HCT116 (cell line): ENCODE data around the gene BLCAP. TPM values are rescaled to one million over a fixed set of nuclear protein-coding genes. Genes with fewer than 3 reads are reported as not detected.

Experiments used
- ATAC-seq: fragments of 200-7000 bp; cut with Tn5 transposase; 2 replicates; pipeline ENCODE4 v1.9.1; 2020; ENCODE audit warnings: mild to moderate bottlenecking, moderate library complexity
- BruUV-seq: library from RNA; stranded (reverse); fragments of 400-500 nt; replicated peaks from 2 replicates; lab custom pipeline; 2021; lab: Mats Ljungman, UMichigan
- CTCF ChIA-PET: fragments of 300-600 bp; sonication (Branson Sonifier 250); formaldehyde crosslinking; loops from one replicate; lab custom pipeline; 2021; ENCODE audit warnings: antibody characterized with exemption; lab: Charles Lee
- POLR2A ChIA-PET: fragments of 300-600, 350-600 bp; sonication (Branson Sonifier 250); formaldehyde crosslinking; loops from one replicate; lab custom pipeline; 2021; ENCODE audit warnings: antibody characterized with exemption; lab: Charles Lee
- RAD21 ChIA-PET, 2 experiments: fragments of 300-600 bp; sonication (Branson Sonifier 250); formaldehyde crosslinking; loops; one replicate each; lab custom pipeline; 2023; ENCODE audit warnings: low total read pairs in 2 of 2; ENCODE audit not compliant: uncharacterized antibody in 2 of 2, unreplicated experiment in 2 of 2, low non-redundant PET in 1 of 2; lab: Charles Lee
- DNase-seq: peaks from one replicate; pipeline ENCODE4 v3.0.0-alpha.2; 2010; ENCODE audit warnings: low read depth, low spot score
- H2AFZ ChIP-seq: fragments of 200-600 bp; shearing (Covaris generic), sonication (generic); 2 replicates; pipeline ENCODE4 v1.6.1; 2017; ENCODE audit warnings: low read depth, mixed run types, mixed read lengths, antibody characterized with exemption, low read length; ENCODE audit not compliant: poor library complexity, severe bottlenecking
- H3K27ac ChIP-seq: 2 replicates; pipeline ENCODE4 v1.5.1; 2012; ENCODE audit warnings: low read depth, low read length
- H3K27me3 ChIP-seq: fragments of 200-600 bp; sonication (generic); 2 replicates; pipeline ENCODE4 v1.6.1; 2016; ENCODE audit warnings: mixed run types, low read length, mixed read lengths; ENCODE audit not compliant: insufficient read depth
- H3K36me3 ChIP-seq, 2 experiments: fragments of 200-500 bp in 1 of 2; fragments of 200-600 bp in 1 of 2; sonication (Bioruptor generic) in 1 of 2; sonication (generic) in 1 of 2; 2 replicates each; pipeline versions ENCODE4 v1.5.1 to v1.6.1; 2014 to 2016; ENCODE audit warnings: low read length in 2 of 2, inconsistent platforms in 1 of 2, mixed read lengths in 1 of 2, mixed run types in 1 of 2; ENCODE audit not compliant: insufficient read depth in 2 of 2, control insufficient read depth in 1 of 2
- H3K4me1 ChIP-seq, 2 experiments: fragments of 200-600 bp in 1 of 2; sonication (generic) in 1 of 2; 2 replicates each; pipeline versions ENCODE4 v1.5.1 to v1.6.1; 2012 to 2017; ENCODE audit warnings: low read length in 2 of 2, inconsistent platforms in 1 of 2, mild to moderate bottlenecking in 1 of 2, mixed read lengths in 1 of 2, mixed run types in 1 of 2, moderate library complexity in 1 of 2; ENCODE audit not compliant: insufficient read depth in 2 of 2, control insufficient read depth in 1 of 2
- H3K4me2 ChIP-seq: fragments of 200-600 bp; sonication (generic); 2 replicates; pipeline ENCODE4 v1.6.1; 2017; ENCODE audit warnings: mixed run types, low read length, mixed read lengths
- H3K4me3 ChIP-seq, 2 experiments: fragments of 200-600 bp in 1 of 2; sonication (generic) in 1 of 2; replicated peaks in 1 of 2; 2 replicates each; pipeline ENCODE4 v1.5.1; 2011 to 2016; ENCODE audit warnings: low read length in 2 of 2, control low read depth in 1 of 2, low read depth in 1 of 2, mild to moderate bottlenecking in 1 of 2, mixed read lengths in 1 of 2, mixed run types in 1 of 2
- H3K79me2 ChIP-seq: fragments of 200-600 bp; sonication (generic); 2 replicates; pipeline ENCODE4 v1.6.1; 2017; ENCODE audit warnings: mild to moderate bottlenecking, mixed run types, low read length, moderate library complexity, mixed read lengths; ENCODE audit not compliant: insufficient read depth
- H3K9ac ChIP-seq: fragments of 200-600 bp; sonication (generic); 2 replicates; pipeline ENCODE4 v1.6.1; 2016; ENCODE audit warnings: low read length, mixed read lengths
- H3K9me2 ChIP-seq: fragments of 200-600 bp; sonication (generic), shearing (Covaris generic); 2 replicates; pipeline ENCODE4 v1.6.1; 2017; ENCODE audit warnings: mixed run types, mild to moderate bottlenecking, moderate library complexity; ENCODE audit not compliant: insufficient read depth
- H3K9me3 ChIP-seq, 2 experiments: fragments of 200-500 bp in 1 of 2; fragments of 200-600 bp in 1 of 2; sonication (Bioruptor generic) in 1 of 2; sonication (generic) in 1 of 2; 2 replicates each; pipeline ENCODE4 v1.6.1; 2014 to 2017; ENCODE audit warnings: low read length in 2 of 2, mixed read lengths in 2 of 2, inconsistent platforms in 1 of 2, low read depth in 1 of 2, mild to moderate bottlenecking in 1 of 2, mixed run types in 1 of 2, moderate library complexity in 1 of 2; ENCODE audit not compliant: control insufficient read depth in 1 of 2, insufficient read depth in 1 of 2
- H4K20me1 ChIP-seq: fragments of 200-600 bp; sonication (generic), shearing (Covaris generic); 2 replicates; pipeline ENCODE4 v1.6.1; 2017; ENCODE audit warnings: mixed run types, mild to moderate bottlenecking, moderate library complexity; ENCODE audit not compliant: insufficient read depth
- ATF3 ChIP-seq: IDR thresholded peaks from 2 replicates; pipeline ENCODE4 v1.6.1; 2012
- CBX3 ChIP-seq: IDR thresholded peaks from 2 replicates; pipeline ENCODE4 v1.6.1; 2012; ENCODE audit warnings: low read depth
- CEBPB ChIP-seq: IDR thresholded peaks from 2 replicates; pipeline ENCODE4 v1.6.1; 2012; ENCODE audit warnings: low read depth
- EGR1 ChIP-seq: IDR thresholded peaks from 2 replicates; pipeline ENCODE4 v1.6.1; 2012; ENCODE audit warnings: low read depth
- ELF1 ChIP-seq: IDR thresholded peaks from 2 replicates; pipeline ENCODE4 v1.6.1; 2012; ENCODE audit warnings: low read depth, borderline replicate concordance
- EZH2 ChIP-seq: fragments of 200-600 bp; sonication (generic); IDR thresholded peaks from 2 replicates; pipeline ENCODE4 v1.6.1; 2017; ENCODE audit warnings: antibody characterized with exemption, mixed run types
- EZH2phosphoT487 ChIP-seq: fragments of 200-600 bp; IDR thresholded peaks from 2 replicates; pipeline ENCODE4 v1.6.1; 2018; ENCODE audit warnings: antibody characterized with exemption, borderline replicate concordance
- JUND ChIP-seq: IDR thresholded peaks from 2 replicates; pipeline ENCODE4 v1.6.1; 2012
- MAX ChIP-seq: IDR thresholded peaks from 2 replicates; pipeline ENCODE4 v1.6.1; 2012
- POLR2AphosphoS5 ChIP-seq: IDR thresholded peaks from 2 replicates; pipeline ENCODE4 v1.6.1; 2011; ENCODE audit warnings: mild to moderate bottlenecking, low read depth, low read length, moderate library complexity
- RAD21 ChIP-seq: IDR thresholded peaks from 2 replicates; pipeline ENCODE4 v1.6.1; 2012; ENCODE audit warnings: low read depth, mild to moderate bottlenecking
- SP1 ChIP-seq: IDR thresholded peaks from 2 replicates; pipeline ENCODE4 v1.6.1; 2012; ENCODE audit warnings: low read depth
- TCF7L2 ChIP-seq: IDR thresholded peaks from 2 replicates; pipeline ENCODE4 v1.7.0; 2011; ENCODE audit warnings: borderline replicate concordance, inconsistent platforms; ENCODE audit not compliant: insufficient read depth, insufficient read length; ENCODE audit errors: extremely low read depth
- YY1 ChIP-seq: IDR thresholded peaks from 2 replicates; pipeline ENCODE4 v1.6.1; 2011; ENCODE audit warnings: low read length, low read depth, moderate library complexity, mild to moderate bottlenecking; ENCODE audit not compliant: insufficient replicate concordance; ENCODE audit errors: extremely low read depth
- ZFX ChIP-seq: fragments of 450-650 bp; IDR thresholded peaks from 2 replicates; pipeline ENCODE4 v1.6.1; 2017
- intact Hi-C: fragments of 100-400 bp; cut with micrococcal nuclease; formaldehyde crosslinking; loops from 2 replicates; pipeline ENCODE4 v1.10.0; 2022
- total RNA-seq: library from RNA; stranded (reverse); gene quantifications from one replicate; pipeline ENCODE4 v1.2.1, GENCODE V29; 2021; ENCODE audit not compliant: unreplicated experiment
- TF ChIP-seq, protein P1 (sequence below): IDR thresholded peaks from 2 replicates; pipeline ENCODE4 v1.6.1; 2011; ENCODE audit warnings: mild to moderate bottlenecking, low read length, moderate library complexity; ENCODE audit not compliant: insufficient replicate concordance; ENCODE audit errors: extremely low read depth

BLCAP gene
- total RNA-seq, 1 experiment from 2014 or later, result 27.5 TPM

DNA sequence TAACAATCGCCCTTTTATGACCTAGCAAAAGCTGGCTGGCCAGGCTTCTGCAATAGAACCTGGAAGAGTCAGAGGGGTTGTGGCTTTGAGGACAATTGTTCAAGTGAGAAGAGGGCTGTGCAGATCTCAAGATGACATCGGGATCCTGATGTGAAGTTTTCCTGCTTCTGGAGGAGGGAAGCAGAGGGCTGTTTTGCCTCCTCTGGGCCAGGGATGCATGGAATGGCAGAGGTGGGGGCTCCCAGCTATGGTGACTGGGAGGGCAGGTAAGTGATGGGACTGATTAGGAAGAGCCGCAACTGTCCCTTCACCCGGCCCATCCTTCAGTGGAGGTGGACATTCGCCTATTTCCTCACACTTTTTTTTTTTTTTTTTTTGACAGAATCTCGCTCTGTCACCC is 43.4 kb upstream of the BLCAP start:
- CTCF ChIA-PET, result no interaction called here
- H3K9ac ChIP-seq, result no peak overlapping the region
- H2AFZ ChIP-seq, result no peak overlapping the region

More for the DNA sequence above, 43.4 kb upstream of the BLCAP start:
- H3K9me2 ChIP-seq, result no peaks in the 10 kb centered on the region
- H3K9me3 ChIP-seq, result no peaks in the 10 kb centered on the region
- H3K4me1 ChIP-seq, result peaks cover 3 to 4% of the 10 kb centered on the region in 2 experiments; a peak in 1 of 4 replicates
- no TSS peak for BruUV-seq
- ATAC-seq (no peak), DNase-seq (no peak)
- H3K4me2 ChIP-seq, result no peak overlapping the region
- POLR2A ChIA-PET, result no interaction called here
- no peak overlapping the region for H3K27ac ChIP-seq
- intact Hi-C loops, result no loop called here
- H4K20me1 ChIP-seq, result no peaks in the 10 kb centered on the region
- no peaks in the 10 kb centered on the region for H3K79me2 ChIP-seq
- no peak overlapping the region for H3K4me3 ChIP-seq
- H3K27me3 ChIP-seq, result peaks cover 57% of the 10 kb centered on the region
- no peaks in the 10 kb centered on the region for H3K36me3 ChIP-seq
- TF ChIP-seq YY1, result no peak
- no peak for TF ChIP-seq JUND
- no peak for TF ChIP-seq MAX
- no peak for TF ChIP-seq CBX3
- no peak for TF ChIP-seq ATF3
- no peak for TF ChIP-seq POLR2AphosphoS5
- TF ChIP-seq EZH2, result no peak
- no peak for TF ChIP-seq ZFX
- no peak for TF ChIP-seq TCF7L2
- TF ChIP-seq, protein P1, sequence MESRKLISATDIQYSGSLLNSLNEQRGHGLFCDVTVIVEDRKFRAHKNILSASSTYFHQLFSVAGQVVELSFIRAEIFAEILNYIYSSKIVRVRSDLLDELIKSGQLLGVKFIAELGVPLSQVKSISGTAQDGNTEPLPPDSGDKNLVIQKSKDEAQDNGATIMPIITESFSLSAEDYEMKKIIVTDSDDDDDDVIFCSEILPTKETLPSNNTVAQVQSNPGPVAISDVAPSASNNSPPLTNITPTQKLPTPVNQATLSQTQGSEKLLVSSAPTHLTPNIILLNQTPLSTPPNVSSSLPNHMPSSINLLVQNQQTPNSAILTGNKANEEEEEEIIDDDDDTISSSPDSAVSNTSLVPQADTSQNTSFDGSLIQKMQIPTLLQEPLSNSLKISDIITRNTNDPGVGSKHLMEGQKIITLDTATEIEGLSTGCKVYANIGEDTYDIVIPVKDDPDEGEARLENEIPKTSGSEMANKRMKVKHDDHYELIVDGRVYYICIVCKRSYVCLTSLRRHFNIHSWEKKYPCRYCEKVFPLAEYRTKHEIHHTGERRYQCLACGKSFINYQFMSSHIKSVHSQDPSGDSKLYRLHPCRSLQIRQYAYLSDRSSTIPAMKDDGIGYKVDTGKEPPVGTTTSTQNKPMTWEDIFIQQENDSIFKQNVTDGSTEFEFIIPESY, result no peak
- TF ChIP-seq CEBPB, result no peak
- no peak for TF ChIP-seq SP1
- no peak for TF ChIP-seq ELF1
- TF ChIP-seq EZH2phosphoT487, result no peak
- TF ChIP-seq RAD21, result no peak
- TF ChIP-seq EGR1, result no peak
- RAD21 ChIA-PET, result no interaction called here
